ENCODE measurements around the gene RANBP3L.

The RANBP3L gene

GRCh38 chr5:36312953-36313672 lies 11.4 kb upstream of the RANBP3L start:
- Histone ChIP-seq H3K27me3 (ENCODE audit: control insufficient read depth, insufficient read depth, low read length, poor library complexity, severe bottlenecking) (no peaks in the 10 kb centered on the region), H3K9me3 (ENCODE audit: control insufficient read depth, low read length) (no peaks in the 10 kb centered on the region), H3K36me3 (ENCODE audit: control insufficient read depth, insufficient read depth, low read length) (no peaks in the 10 kb centered on the region), H3K4me3 (ENCODE audit: insufficient read depth, low read depth, low read length) (no peak overlapping the region), H3K4me1 (ENCODE audit: control insufficient read depth, insufficient read depth, low read length) (no peaks in the 10 kb centered on the region), H3K27ac (ENCODE audit: insufficient read depth, low read depth, low read length, poor library complexity, severe bottlenecking) (no peak overlapping the region)
- no CpG with 5 or more reads among the region's 1 CpG for WGBS, 2 experiments

- WGBS, 2 experiments: 11 to 38% methylated on average over 1 of the region's 1 CpG
- Histone ChIP-seq H3K36me3 (ENCODE audit: control insufficient read depth, insufficient read depth, low read length) (no peaks in the 10 kb centered on the region), H3K4me1 (ENCODE audit: control insufficient read depth, insufficient read depth, low read length) (no peaks in the 10 kb centered on the region), H3K9me3 (ENCODE audit: control insufficient read depth, low read length) (no peaks in the 10 kb centered on the region), H3K27me3 (ENCODE audit: control insufficient read depth, insufficient read depth, low read length, poor library complexity, severe bottlenecking) (no peaks in the 10 kb centered on the region), H3K4me3 (ENCODE audit: insufficient read depth, low read depth, low read length) (no peak overlapping the region), H3K27ac (ENCODE audit: insufficient read depth, low read depth, low read length, poor library complexity, severe bottlenecking) (no peak overlapping the region)
These were observed 10.3 kb upstream of the RANBP3L start for GRCh38 chr5:36311956-36312355.

- Histone ChIP-seq H3K4me3 (ENCODE audit: insufficient read depth, low read depth, low read length) (no peak overlapping the region), H3K4me1 (ENCODE audit: control insufficient read depth, insufficient read depth, low read length) (no peaks in the 10 kb centered on the region), H3K27me3 (ENCODE audit: control insufficient read depth, insufficient read depth, low read length, poor library complexity, severe bottlenecking) (no peaks in the 10 kb centered on the region), H3K9me3 (ENCODE audit: control insufficient read depth, low read length) (no peaks in the 10 kb centered on the region), H3K36me3 (ENCODE audit: control insufficient read depth, insufficient read depth, low read length) (no peaks in the 10 kb centered on the region), H3K27ac (ENCODE audit: insufficient read depth, low read depth, low read length, poor library complexity, severe bottlenecking) (no peak overlapping the region)
- WGBS, 2 experiments: 92 to 98% methylated on average over 3 of the region's 3 CpGs
These were observed 8.4 kb upstream of the RANBP3L start for GRCh38 chr5:36310138-36310537.

GRCh38 chr5:36305571-36306326 lies 4.0 kb upstream of the RANBP3L start:
- H3K4me3 ChIP-seq (ENCODE audit: insufficient read depth, low read depth, low read length): no peak overlapping the region
- H3K27ac ChIP-seq (ENCODE audit: insufficient read depth, low read depth, low read length, poor library complexity, severe bottlenecking): no peak overlapping the region
- no peaks in the 10 kb centered on the region for H3K9me3 ChIP-seq (ENCODE audit: control insufficient read depth, low read length)
- H3K27me3 ChIP-seq (ENCODE audit: control insufficient read depth, insufficient read depth, low read length, poor library complexity, severe bottlenecking): no peaks in the 10 kb centered on the region
- 52 to 63% methylated on average over 4 of the region's 4 CpGs for WGBS, 2 experiments
- H3K36me3 ChIP-seq (ENCODE audit: control insufficient read depth, insufficient read depth, low read length): no peaks in the 10 kb centered on the region
- H3K4me1 ChIP-seq (ENCODE audit: control insufficient read depth, insufficient read depth, low read length): peaks cover 3% of the 10 kb centered on the region

GRCh38 chr5:36304095-36304805 lies 2.5 kb upstream of the RANBP3L start:
- Histone ChIP-seq H3K27me3 (ENCODE audit: control insufficient read depth, insufficient read depth, low read length, poor library complexity, severe bottlenecking) (no peaks in the 10 kb centered on the region), H3K27ac (ENCODE audit: insufficient read depth, low read depth, low read length, poor library complexity, severe bottlenecking) (no peak overlapping the region), H3K4me1 (ENCODE audit: control insufficient read depth, insufficient read depth, low read length) (peaks cover 3% of the 10 kb centered on the region), H3K36me3 (ENCODE audit: control insufficient read depth, insufficient read depth, low read length) (no peaks in the 10 kb centered on the region), H3K4me3 (ENCODE audit: insufficient read depth, low read depth, low read length) (no peak overlapping the region), H3K9me3 (ENCODE audit: control insufficient read depth, low read length) (no peaks in the 10 kb centered on the region)
- WGBS, 2 experiments: 77 to 83% methylated on average over 7 of the region's 7 CpGs

GRCh38 chr5:36300927-36301540 lies 668 bp downstream of the RANBP3L start:
- Histone ChIP-seq H3K27ac (ENCODE audit: insufficient read depth, low read depth, low read length, poor library complexity, severe bottlenecking) (no peak overlapping the region), H3K4me1 (ENCODE audit: control insufficient read depth, insufficient read depth, low read length) (peaks cover 3% of the 10 kb centered on the region), H3K36me3 (ENCODE audit: control insufficient read depth, insufficient read depth, low read length) (no peaks in the 10 kb centered on the region), H3K9me3 (ENCODE audit: control insufficient read depth, low read length) (no peaks in the 10 kb centered on the region), H3K27me3 (ENCODE audit: control insufficient read depth, insufficient read depth, low read length, poor library complexity, severe bottlenecking) (no peaks in the 10 kb centered on the region), H3K4me3 (ENCODE audit: insufficient read depth, low read depth, low read length) (no peak overlapping the region)
- WGBS, 2 experiments: 80 to 83% methylated on average over 4 of the region's 4 CpGs

GRCh38 chr5:36300191-36300926 lies 1.3 kb downstream of the RANBP3L start:
- 92 to 96% methylated on average over 2 to 3 of the region's 3 CpGs for WGBS, 2 experiments
- Histone ChIP-seq H3K4me3 (ENCODE audit: insufficient read depth, low read depth, low read length) (no peak overlapping the region), H3K27me3 (ENCODE audit: control insufficient read depth, insufficient read depth, low read length, poor library complexity, severe bottlenecking) (no peaks in the 10 kb centered on the region), H3K27ac (ENCODE audit: insufficient read depth, low read depth, low read length, poor library complexity, severe bottlenecking) (no peak overlapping the region), H3K9me3 (ENCODE audit: control insufficient read depth, low read length) (no peaks in the 10 kb centered on the region), H3K4me1 (ENCODE audit: control insufficient read depth, insufficient read depth, low read length) (peaks cover 3% of the 10 kb centered on the region), H3K36me3 (ENCODE audit: control insufficient read depth, insufficient read depth, low read length) (no peaks in the 10 kb centered on the region)

GRCh38 chr5:36298552-36298951 lies 3.1 kb downstream of the RANBP3L start:
- H3K4me1 ChIP-seq (ENCODE audit: control insufficient read depth, insufficient read depth, low read length): peaks cover 3% of the 10 kb centered on the region
- H3K27me3 ChIP-seq (ENCODE audit: control insufficient read depth, insufficient read depth, low read length, poor library complexity, severe bottlenecking): no peaks in the 10 kb centered on the region
- no peak overlapping the region for H3K27ac ChIP-seq (ENCODE audit: insufficient read depth, low read depth, low read length, poor library complexity, severe bottlenecking)
- H3K4me3 ChIP-seq (ENCODE audit: insufficient read depth, low read depth, low read length): no peak overlapping the region
- H3K9me3 ChIP-seq (ENCODE audit: control insufficient read depth, low read length): no peaks in the 10 kb centered on the region
- H3K36me3 ChIP-seq (ENCODE audit: control insufficient read depth, insufficient read depth, low read length): no peaks in the 10 kb centered on the region

GRCh38 chr5:36297653-36298052 lies 4.0 kb downstream of the RANBP3L start:
- H3K4me1 ChIP-seq (ENCODE audit: control insufficient read depth, insufficient read depth, low read length): peaks cover 3% of the 10 kb centered on the region
- H3K9me3 ChIP-seq (ENCODE audit: control insufficient read depth, low read length): no peaks in the 10 kb centered on the region
- no peaks in the 10 kb centered on the region for H3K36me3 ChIP-seq (ENCODE audit: control insufficient read depth, insufficient read depth, low read length)
- H3K4me3 ChIP-seq (ENCODE audit: insufficient read depth, low read depth, low read length): no peak overlapping the region
- 90 to 98% methylated on average over 3 of the region's 3 CpGs for WGBS, 2 experiments
- H3K27me3 ChIP-seq (ENCODE audit: control insufficient read depth, insufficient read depth, low read length, poor library complexity, severe bottlenecking): no peaks in the 10 kb centered on the region
- no peak overlapping the region for H3K27ac ChIP-seq (ENCODE audit: insufficient read depth, low read depth, low read length, poor library complexity, severe bottlenecking)

All from ectodermal cell (in vitro differentiated cells).